ENCODE results near the gene NANOS2. TPM values are rescaled to one million over a fixed set of nuclear protein-coding genes. Genes with fewer than 3 reads are reported as not detected.

Gene NANOS2
- total and polyA plus RNA-seq, 9 of the 15 experiments (the other 6 are each of a cell fraction or from before 2014, with no cell fraction given): not detected

- peak in 1 of 2 experiments; percentile 67; a peak in 1 of 4 replicates for TF ChIP-seq MLX (CRISPR knock-in tag; conservative IDR thresholded peaks at IDR 0.05)
- TF ChIP-seq GATA2 (CRISPR knock-in tag; IDR thresholded peaks at IDR 0.05): no peak
- TF ChIP-seq TEAD2 (tag; IDR thresholded peaks at IDR 0.05): no peak
- no peak for TF ChIP-seq ZNF277 (CRISPR knock-in tag; IDR thresholded peaks at IDR 0.05; ENCODE audit: borderline replicate concordance)
- TF ChIP-seq CSDE1 (IDR thresholded peaks at IDR 0.05): peak in 1 of 2 experiments; percentile 56; a peak in 1 of 4 replicates
- no peak for TF ChIP-seq NR0B1 (IDR thresholded peaks at IDR 0.05; ENCODE audit: partially characterized antibody)
- TF ChIP-seq FIP1L1 (IDR thresholded peaks at IDR 0.05; ENCODE audit: low read depth, low read length, poor library complexity, severe bottlenecking): no peak
- TF ChIP-seq ATF1 (CRISPR knock-in tag; IDR thresholded peaks at IDR 0.05): no peak
- peak; percentile 54; the same call in 1 of the 2 replicates for TF ChIP-seq ATF1 (tag; IDR thresholded peaks at IDR 0.05)
- peak; percentile 66; the same call in 1 of the 2 replicates for TF ChIP-seq ZBTB1 (CRISPR knock-in tag; IDR thresholded peaks at IDR 0.05; ENCODE audit: borderline replicate concordance, low read depth)
- TF ChIP-seq, protein P1, sequence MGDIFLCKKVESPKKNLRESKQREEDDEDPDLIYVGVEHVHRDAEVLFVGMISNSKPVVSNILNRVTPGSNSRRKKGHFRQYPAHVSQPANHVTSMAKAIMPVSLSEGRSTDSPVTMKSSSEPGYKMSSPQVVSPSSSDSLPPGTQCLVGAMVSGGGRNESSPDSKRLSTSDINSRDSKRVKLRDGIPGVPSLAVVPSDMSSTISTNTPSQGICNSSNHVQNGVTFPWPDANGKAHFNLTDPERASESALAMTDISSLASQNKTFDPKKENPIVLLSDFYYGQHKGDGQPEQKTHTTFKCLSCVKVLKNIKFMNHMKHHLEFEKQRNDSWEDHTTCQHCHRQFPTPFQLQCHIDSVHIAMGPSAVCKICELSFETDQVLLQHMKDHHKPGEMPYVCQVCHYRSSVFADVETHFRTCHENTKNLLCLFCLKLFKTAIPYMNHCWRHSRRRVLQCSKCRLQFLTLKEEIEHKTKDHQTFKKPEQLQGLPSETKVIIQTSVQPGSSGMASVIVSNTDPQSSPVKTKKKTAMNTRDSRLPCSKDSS (IDR thresholded peaks at IDR 0.05; ENCODE audit: low read depth, partially characterized antibody): no peak
- peak; percentile 79 for TF ChIP-seq NR3C1 (CRISPR knock-in tag; IDR thresholded peaks at IDR 0.05)
- TF ChIP-seq SOX6 (IDR thresholded peaks at IDR 0.05): 0 out of 2 replicates have a peak, but pooled peaks have one; percentile 12
- no peak for TF ChIP-seq PHB (CRISPR knock-in tag; IDR thresholded peaks at IDR 0.05)
- peak; percentile 30; the same call in 1 of the 2 replicates for TF ChIP-seq FOXP4 (CRISPR knock-in tag; IDR thresholded peaks at IDR 0.05; ENCODE audit: borderline replicate concordance)
- TF ChIP-seq SMARCA5 (IDR thresholded peaks at IDR 0.05): no peak
- TF ChIP-seq CREB3 (tag; conservative IDR thresholded peaks at IDR 0.05; ENCODE audit: low read depth): 0 out of 2 replicates have a peak, but pooled peaks have one; percentile 49
- TF ChIP-seq SLC30A9 (CRISPR knock-in tag; IDR thresholded peaks at IDR 0.05): no peak
- TF ChIP-seq MCM7 (IDR thresholded peaks at IDR 0.05): no peak
- TF ChIP-seq THRAP3 (IDR thresholded peaks at IDR 0.05; ENCODE audit: borderline replicate concordance): no peak
These were observed 38.3 kb upstream of the NANOS2 start (continued) for GRCh38 chr19:45952686-45953505.

All from K562 (cell line).